ENCODE results near the gene LTC4S.
A peak's percentile ranks its signal among the peaks of the same experiment; 100 is the strongest.

LTC4S gene

GRCh38 chr5:179795863-179796833, 2.4 kb downstream of the LTC4S start:
- DNase-seq: peak; percentile 23 to 70

GRCh38 chr5:179796877-179797608, 3.3 kb downstream of the LTC4S start:
- DNase-seq: no peak

GRCh38 chr5:179797741-179798140, 4.0 kb downstream of the LTC4S start:
- DNase-seq: no peak

GRCh38 chr5:179798144-179798770, 4.5 kb downstream of the LTC4S start:
- no peak for DNase-seq

- DNase-seq: no peak
Observed at GRCh38 chr5:179798771-179799643, 5.2 kb downstream of the LTC4S start.

- DNase-seq: no peak
Observed at GRCh38 chr5:179799644-179799973, 5.8 kb downstream of the LTC4S start.

- no peak for DNase-seq
Observed at GRCh38 chr5:179800071-179800695, 6.4 kb downstream of the LTC4S start.

- no peak for DNase-seq
Observed at GRCh38 chr5:179800696-179801201, 7.0 kb downstream of the LTC4S start.

GRCh38 chr5:179801304-179802206, 7.8 kb downstream of the LTC4S start:
- DNase-seq: peak in 1 of 2 experiments; percentile 29

GRCh38 chr5:179802207-179802883, 8.6 kb downstream of the LTC4S start:
- no peak for DNase-seq

- DNase-seq: peak in 1 of 2 experiments; percentile 61
Observed at GRCh38 chr5:179802950-179803562, 9.3 kb downstream of the LTC4S start.

GRCh38 chr5:179803651-179804554, 10.1 kb downstream of the LTC4S start:
- peak in 1 of 2 experiments; percentile 7 for DNase-seq

GRCh38 chr5:179804555-179804947, 10.8 kb downstream of the LTC4S start:
- no peak for DNase-seq

- no peak for DNase-seq
Observed at GRCh38 chr5:179805070-179805528, 11.3 kb downstream of the LTC4S start.

GRCh38 chr5:179805529-179806249, 11.9 kb downstream of the LTC4S start:
- no peak for DNase-seq

GRCh38 chr5:179806250-179807048, 12.7 kb downstream of the LTC4S start, which contains the start of gene MGAT4B:
TSS of gene MGAT4B (minus strand) at chr5:179806866. CDS start at chr5:179806583, 283 bp downstream.
- peak; percentile 42 to 48 for DNase-seq
